Peyer's patch (tissue), 4 donors: Measurements from ENCODE around the gene ADAM30.

Experiments
- CTCF ChIP-seq, 6 experiments: fragments of 450-650 bp in 4 of 6; fragments of 200-600 bp in 2 of 6; sonication (generic) in 1 of 6; IDR thresholded peaks; one replicate each; pipeline ENCODE4 v1.5.1; 2017 to 2019; ENCODE audit warnings: antibody characterized with exemption in 6 of 6, mild to moderate bottlenecking in 3 of 6, moderate library complexity in 1 of 6
- POLR2A ChIP-seq, 2 donors: fragments of 450-650 bp; IDR thresholded peaks; one replicate each; pipeline ENCODE4 v1.5.1; 2017; ENCODE audit warnings: antibody characterized with exemption in 2 of 2, mild to moderate bottlenecking in 2 of 2, moderate library complexity in 2 of 2

GRCh38 chr1:119911775-119912174, 15.5 kb upstream of the ADAM30 start:
- no peak for TF ChIP-seq CTCF (IDR thresholded peaks at IDR 0.05)
- no peak for TF ChIP-seq POLR2A (IDR thresholded peaks at IDR 0.05)
